Measurements from ENCODE around the gene PTPN14.

PTPN14 gene

GRCh38 chr1:214440219-214440965, 111.0 kb downstream of the PTPN14 start:
- H2AFZ ChIP-seq (ENCODE audit: low read length): no peak overlapping the region
- H3K79me2 ChIP-seq (ENCODE audit: insufficient read depth, low read length): no peaks in the 10 kb centered on the region
- no peaks in the 10 kb centered on the region for H3K9me2 ChIP-seq (replicated peaks; ENCODE audit: low read depth, low read length)
- H3K36me3 ChIP-seq (ENCODE audit: insufficient read depth, low read length): no peaks in the 10 kb centered on the region
- H4K20me1 ChIP-seq (ENCODE audit: insufficient read depth, low read length, poor library complexity, severe bottlenecking): no peaks in the 10 kb centered on the region
- peaks cover 17% of the 10 kb centered on the region for H3F3A ChIP-seq (ENCODE audit: low read depth)
- peak overlapping the region; percentile 64 for H3K9ac ChIP-seq (ENCODE audit: low read depth, low read length, poor library complexity, severe bottlenecking)
- no peaks in the 10 kb centered on the region for H3K9me3 ChIP-seq (ENCODE audit: insufficient read depth, low read depth, low read length)
- peak overlapping the region; percentile 72 for H3K4me2 ChIP-seq (ENCODE audit: low read depth, low read length, poor library complexity, severe bottlenecking)
- TF ChIP-seq, protein P1, sequence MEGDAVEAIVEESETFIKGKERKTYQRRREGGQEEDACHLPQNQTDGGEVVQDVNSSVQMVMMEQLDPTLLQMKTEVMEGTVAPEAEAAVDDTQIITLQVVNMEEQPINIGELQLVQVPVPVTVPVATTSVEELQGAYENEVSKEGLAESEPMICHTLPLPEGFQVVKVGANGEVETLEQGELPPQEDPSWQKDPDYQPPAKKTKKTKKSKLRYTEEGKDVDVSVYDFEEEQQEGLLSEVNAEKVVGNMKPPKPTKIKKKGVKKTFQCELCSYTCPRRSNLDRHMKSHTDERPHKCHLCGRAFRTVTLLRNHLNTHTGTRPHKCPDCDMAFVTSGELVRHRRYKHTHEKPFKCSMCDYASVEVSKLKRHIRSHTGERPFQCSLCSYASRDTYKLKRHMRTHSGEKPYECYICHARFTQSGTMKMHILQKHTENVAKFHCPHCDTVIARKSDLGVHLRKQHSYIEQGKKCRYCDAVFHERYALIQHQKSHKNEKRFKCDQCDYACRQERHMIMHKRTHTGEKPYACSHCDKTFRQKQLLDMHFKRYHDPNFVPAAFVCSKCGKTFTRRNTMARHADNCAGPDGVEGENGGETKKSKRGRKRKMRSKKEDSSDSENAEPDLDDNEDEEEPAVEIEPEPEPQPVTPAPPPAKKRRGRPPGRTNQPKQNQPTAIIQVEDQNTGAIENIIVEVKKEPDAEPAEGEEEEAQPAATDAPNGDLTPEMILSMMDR (conservative IDR thresholded peaks at IDR 0.05; ENCODE audit: low read length): no peak
- no peak for TF ChIP-seq EZH2phosphoT487 (IDR thresholded peaks at IDR 0.05; ENCODE audit: borderline replicate concordance)
- peaks cover 75% of the 10 kb centered on the region for H3K4me1 ChIP-seq (ENCODE audit: insufficient read depth, low read length, poor library complexity, severe bottlenecking)
- peak overlapping the region; percentile 43 for H3K4me3 ChIP-seq (ENCODE audit: low read length, poor library complexity, severe bottlenecking)
- no peaks in the 10 kb centered on the region for H3K27me3 ChIP-seq (ENCODE audit: insufficient read depth, low read length, poor library complexity, severe bottlenecking)

DNA sequence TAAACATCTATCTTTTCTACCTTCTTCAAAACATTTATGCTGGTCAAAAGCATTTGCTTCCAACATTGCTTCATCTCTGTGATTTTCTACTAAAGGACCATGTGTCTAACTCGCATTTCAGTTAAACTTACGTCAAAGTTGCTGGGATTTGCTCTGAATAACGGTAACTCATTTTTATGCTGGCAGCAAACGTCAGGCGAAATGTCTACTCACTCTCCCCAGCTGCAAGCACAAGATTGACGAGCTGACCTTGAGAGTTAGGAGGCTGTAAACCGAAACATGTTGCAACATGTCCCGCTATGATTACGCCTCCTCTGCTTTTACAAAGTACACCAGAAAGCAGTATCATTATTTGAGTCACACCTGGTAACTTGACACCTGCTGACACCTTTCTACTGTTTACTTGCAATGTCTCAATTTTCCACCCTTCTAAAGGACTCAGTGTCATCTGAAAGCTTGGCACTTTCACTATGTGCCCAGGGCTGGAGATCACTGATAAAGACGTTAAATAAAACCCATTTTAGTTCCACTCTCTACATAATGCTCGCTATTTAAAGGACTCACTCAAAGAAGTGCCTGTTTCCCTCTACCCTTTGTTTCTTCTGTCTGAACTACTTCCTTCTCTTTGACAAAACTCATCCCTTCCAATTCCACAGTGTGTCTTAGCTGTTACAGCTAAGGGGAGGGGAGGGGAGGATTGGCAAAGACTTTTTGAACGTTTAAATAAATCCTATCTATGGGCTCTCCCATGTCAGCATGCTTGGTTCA, 111.9 kb downstream of the PTPN14 start:
- H3K27me3 ChIP-seq (ENCODE audit: insufficient read depth, low read length, poor library complexity, severe bottlenecking): no peaks in the 10 kb centered on the region
- peak overlapping the region; percentile 72 for H3K4me2 ChIP-seq (ENCODE audit: low read depth, low read length, poor library complexity, severe bottlenecking)
- peak overlapping the region; percentile 64 for H3K9ac ChIP-seq (ENCODE audit: low read depth, low read length, poor library complexity, severe bottlenecking)
- H4K20me1 ChIP-seq (ENCODE audit: insufficient read depth, low read length, poor library complexity, severe bottlenecking): no peaks in the 10 kb centered on the region
- no peaks in the 10 kb centered on the region for H3K9me2 ChIP-seq (replicated peaks; ENCODE audit: low read depth, low read length)
- H3K4me1 ChIP-seq (ENCODE audit: insufficient read depth, low read length, poor library complexity, severe bottlenecking): peaks cover 66% of the 10 kb centered on the region
- no peaks in the 10 kb centered on the region for H3K36me3 ChIP-seq (ENCODE audit: insufficient read depth, low read length)
- H3K79me2 ChIP-seq (ENCODE audit: insufficient read depth, low read length): no peaks in the 10 kb centered on the region
- no peak overlapping the region for H2AFZ ChIP-seq (ENCODE audit: low read length)
- H3F3A ChIP-seq (ENCODE audit: low read depth): peaks cover 17% of the 10 kb centered on the region
- TF ChIP-seq EZH2phosphoT487 (IDR thresholded peaks at IDR 0.05; ENCODE audit: borderline replicate concordance): no peak
- TF ChIP-seq, protein P1 (conservative IDR thresholded peaks at IDR 0.05; ENCODE audit: low read length): no peak
- no peaks in the 10 kb centered on the region for H3K9me3 ChIP-seq (ENCODE audit: insufficient read depth, low read depth, low read length)
- peak overlapping the region; percentile 43 for H3K4me3 ChIP-seq (ENCODE audit: low read length, poor library complexity, severe bottlenecking)

DNA sequence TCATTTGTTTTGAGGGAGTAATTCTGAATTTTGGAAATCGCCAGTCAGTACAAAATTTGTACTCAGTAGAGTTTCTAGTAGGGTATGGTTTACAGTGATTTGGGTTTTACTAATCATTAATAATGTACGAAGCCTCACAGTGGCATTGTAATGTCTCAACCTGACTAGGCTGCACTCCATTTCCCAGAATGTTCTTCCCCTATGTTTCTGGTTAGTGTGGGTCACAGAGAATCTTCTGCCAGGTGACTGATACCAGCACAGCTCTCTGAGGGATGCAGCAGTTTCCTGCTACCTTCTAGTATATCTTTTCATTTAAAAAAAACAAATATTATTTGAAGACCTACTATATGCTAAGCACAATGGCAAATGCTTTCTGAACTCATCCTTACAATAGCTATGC, 112.9 kb downstream of the PTPN14 start:
- Histone ChIP-seq H3K9me3 (ENCODE audit: insufficient read depth, low read depth, low read length) (no peaks in the 10 kb centered on the region), H3F3A (ENCODE audit: low read depth) (peaks cover 17% of the 10 kb centered on the region), H3K79me2 (ENCODE audit: insufficient read depth, low read length) (no peaks in the 10 kb centered on the region), H2AFZ (ENCODE audit: low read length) (no peak overlapping the region), H3K4me1 (ENCODE audit: insufficient read depth, low read length, poor library complexity, severe bottlenecking) (peaks cover 56% of the 10 kb centered on the region), H3K4me2 (ENCODE audit: low read depth, low read length, poor library complexity, severe bottlenecking) (no peak overlapping the region), H3K27me3 (ENCODE audit: insufficient read depth, low read length, poor library complexity, severe bottlenecking) (no peaks in the 10 kb centered on the region), H3K9me2 (replicated peaks; ENCODE audit: low read depth, low read length) (no peaks in the 10 kb centered on the region), H3K36me3 (ENCODE audit: insufficient read depth, low read length) (no peaks in the 10 kb centered on the region), H4K20me1 (ENCODE audit: insufficient read depth, low read length, poor library complexity, severe bottlenecking) (no peaks in the 10 kb centered on the region), H3K4me3 (ENCODE audit: low read length, poor library complexity, severe bottlenecking) (no peak overlapping the region), H3K9ac (ENCODE audit: low read depth, low read length, poor library complexity, severe bottlenecking) (peak overlapping the region; percentile 64)
- no peak for TF ChIP-seq EZH2phosphoT487 (IDR thresholded peaks at IDR 0.05; ENCODE audit: borderline replicate concordance)
- TF ChIP-seq, protein P1 (conservative IDR thresholded peaks at IDR 0.05; ENCODE audit: low read length): no peak
